Tibial nerve (tissue), 4 donors: ENCODE results near the gene MBOAT2. TPM values are rescaled to one million over a fixed set of nuclear protein-coding genes. Genes with fewer than 3 reads are reported as not detected.

Source experiments
- DNase-seq, 2 donors: peaks; one replicate each; pipeline ENCODE4 v3.0.0-alpha.2; 2019; ENCODE audit warnings: low spot score in 2 of 2
- H3K27ac ChIP-seq, 4 donors: fragments of 200-600 bp; sonication (generic) in 3 of 4; one replicate each; pipeline ENCODE4 v1.5.1; 2017 to 2019; ENCODE audit warnings: mild to moderate bottlenecking in 1 of 4
- H3K27me3 ChIP-seq, 2 donors: fragments of 200-600 bp; sonication (generic) in 1 of 2; one replicate each; pipeline versions ENCODE4 v1.5.1 to v1.6.0; 2017 to 2019
- H3K36me3 ChIP-seq, 3 donors: fragments of 200-600 bp; sonication (generic); one replicate each; pipeline ENCODE4 v1.5.1; 2018 to 2019
- H3K4me1 ChIP-seq, 4 donors: fragments of 200-600 bp; sonication (generic) in 3 of 4; one replicate each; pipeline ENCODE4 v1.5.1; 2017 to 2019
- H3K4me3 ChIP-seq, 4 donors: fragments of 200-600 bp; sonication (generic) in 3 of 4; one replicate each; pipeline ENCODE4 v1.5.1; 2017 to 2019; ENCODE audit warnings: mild to moderate bottlenecking in 1 of 4, moderate library complexity in 1 of 4
- H3K9me3 ChIP-seq, 4 donors: fragments of 200-600 bp; sonication (generic) in 3 of 4; one replicate each; pipeline ENCODE4 v1.5.1; 2017 to 2019
- EP300 ChIP-seq, 2 donors: sonication (generic); formaldehyde crosslinking; IDR thresholded peaks; one replicate each; pipeline ENCODE4 v1.6.1; 2017; ENCODE audit warnings: antibody characterized with exemption in 2 of 2, mild to moderate bottlenecking in 1 of 2
- POLR2A ChIP-seq, 2 donors: fragments of 450-650 bp; IDR thresholded peaks; one replicate each; pipeline ENCODE4 v1.6.1; 2017; ENCODE audit warnings: antibody characterized with exemption in 2 of 2, mild to moderate bottlenecking in 2 of 2, moderate library complexity in 2 of 2
- WGBS, 2 donors: methylation state at CpG; one replicate each; pipeline ENCODE4 v1.1.5; 2018; 5-methylcytosine and 5-hydroxymethylcytosine counted together
- total RNA-seq, 4 donors: library from RNA; depleted of rRNA; stranded (reverse); fragments of >200 nt; gene quantifications; one replicate each; pipeline ENCODE4 v1.1.0, GENCODE V29; 2016
- TF ChIP-seq, protein P1 (sequence below), 5 experiments: fragments of 200-600 bp in 3 of 5; fragments of 450-650 bp in 2 of 5; sonication (generic) in 3 of 5; IDR thresholded peaks; one replicate each; pipeline ENCODE4 v1.5.1; 2016 to 2019; ENCODE audit warnings: antibody characterized with exemption in 5 of 5, mild to moderate bottlenecking in 3 of 5, moderate library complexity in 2 of 5

The MBOAT2 gene
- total RNA-seq, 4 donors from 2014 or later, result 23.7 to 56.2 (median 45.5) TPM

DNA sequence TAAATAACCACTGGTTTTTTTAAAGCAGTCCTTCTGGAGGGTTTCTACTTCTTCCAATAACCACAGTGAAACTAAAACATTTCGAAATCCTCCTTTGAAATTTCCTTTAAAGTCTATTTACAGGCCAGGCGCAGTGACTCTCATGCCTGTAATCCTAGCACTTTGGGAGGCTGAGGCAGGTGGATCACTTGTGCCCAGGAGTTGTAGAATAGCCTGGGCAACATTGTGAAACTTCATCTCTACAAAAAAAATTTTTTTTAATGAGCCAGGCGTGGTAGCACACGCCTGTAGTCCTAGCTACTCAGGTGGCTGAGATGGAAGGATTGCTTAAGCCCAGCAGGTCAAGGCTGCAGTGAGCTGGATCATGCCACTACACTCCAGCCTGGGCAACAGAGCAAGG, 181.3 kb downstream of the MBOAT2 start:
- H3K4me3 ChIP-seq, result no peak overlapping the region
- H3K36me3 ChIP-seq, result peaks cover 0 to 47% (median 0%) of the 10 kb centered on the region in 3 donors
- H3K4me1 ChIP-seq, result peaks cover 0 to 21% (median 8%) of the 10 kb centered on the region in 4 donors
- TF ChIP-seq EP300 (IDR thresholded peaks at IDR 0.05), result no peak
- TF ChIP-seq, protein P1, sequence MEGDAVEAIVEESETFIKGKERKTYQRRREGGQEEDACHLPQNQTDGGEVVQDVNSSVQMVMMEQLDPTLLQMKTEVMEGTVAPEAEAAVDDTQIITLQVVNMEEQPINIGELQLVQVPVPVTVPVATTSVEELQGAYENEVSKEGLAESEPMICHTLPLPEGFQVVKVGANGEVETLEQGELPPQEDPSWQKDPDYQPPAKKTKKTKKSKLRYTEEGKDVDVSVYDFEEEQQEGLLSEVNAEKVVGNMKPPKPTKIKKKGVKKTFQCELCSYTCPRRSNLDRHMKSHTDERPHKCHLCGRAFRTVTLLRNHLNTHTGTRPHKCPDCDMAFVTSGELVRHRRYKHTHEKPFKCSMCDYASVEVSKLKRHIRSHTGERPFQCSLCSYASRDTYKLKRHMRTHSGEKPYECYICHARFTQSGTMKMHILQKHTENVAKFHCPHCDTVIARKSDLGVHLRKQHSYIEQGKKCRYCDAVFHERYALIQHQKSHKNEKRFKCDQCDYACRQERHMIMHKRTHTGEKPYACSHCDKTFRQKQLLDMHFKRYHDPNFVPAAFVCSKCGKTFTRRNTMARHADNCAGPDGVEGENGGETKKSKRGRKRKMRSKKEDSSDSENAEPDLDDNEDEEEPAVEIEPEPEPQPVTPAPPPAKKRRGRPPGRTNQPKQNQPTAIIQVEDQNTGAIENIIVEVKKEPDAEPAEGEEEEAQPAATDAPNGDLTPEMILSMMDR (IDR thresholded peaks at IDR 0.05), result no peak
- TF ChIP-seq POLR2A (IDR thresholded peaks at IDR 0.05), result no peak
- no peaks in the 10 kb centered on the region for H3K27me3 ChIP-seq
- H3K27ac ChIP-seq, result peak overlapping the region in 2 of 4 donors; percentile 36 to 55
- H3K9me3 ChIP-seq, result no peaks in the 10 kb centered on the region
- WGBS, 2 donors, result 77 to 78% methylated on average over 4 of the region's 4 CpGs
- no peak for DNase-seq

DNA sequence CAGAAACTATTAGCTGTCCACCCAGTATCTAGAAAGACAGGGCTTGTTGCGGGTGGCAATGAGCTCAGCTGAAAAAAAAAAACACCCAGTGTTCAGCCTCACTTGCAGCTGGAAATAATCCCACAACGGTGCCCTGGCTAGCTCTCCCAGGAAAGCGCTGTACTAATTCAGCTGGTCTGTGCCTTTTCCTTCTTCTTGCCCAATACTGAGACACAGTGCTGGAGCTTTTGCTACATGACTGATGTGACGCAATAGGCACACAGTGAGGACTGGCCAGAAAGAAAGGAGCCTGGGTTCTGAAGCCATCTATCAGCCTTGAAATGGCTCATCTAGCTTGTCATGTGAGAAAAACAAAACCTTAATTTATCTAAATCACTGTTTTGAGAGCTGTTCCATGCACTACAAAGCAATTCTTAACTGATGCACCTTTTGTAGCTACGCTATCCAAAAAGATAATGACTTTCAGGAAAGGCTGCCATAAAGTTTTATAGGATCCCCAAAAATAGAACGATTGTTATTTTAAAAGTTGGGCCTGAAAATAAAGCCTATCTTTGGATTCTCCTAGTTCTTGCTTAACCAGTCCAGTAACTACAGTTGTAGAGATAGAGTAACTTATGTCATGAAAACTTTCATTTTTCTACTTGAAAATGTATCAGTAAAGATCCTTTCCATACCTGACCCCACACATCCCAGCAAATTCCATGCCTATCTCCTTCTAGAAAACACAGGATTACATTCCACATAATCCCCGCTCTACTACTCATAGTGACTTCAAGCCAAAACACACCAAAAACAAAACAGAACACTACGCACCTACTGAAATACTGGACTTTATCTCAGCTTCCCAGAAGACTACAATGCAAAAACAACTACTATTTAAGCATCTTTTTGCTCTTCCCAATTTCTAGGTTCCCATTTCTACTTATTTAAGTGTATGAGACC, 181.9 kb downstream of the MBOAT2 start:
- WGBS, 2 donors, result 56 to 69% methylated on average over 8 of the region's 8 CpGs
- no peaks in the 10 kb centered on the region for H3K27me3 ChIP-seq
- H3K36me3 ChIP-seq, result peaks cover 0 to 52% (median 0%) of the 10 kb centered on the region in 3 donors
- TF ChIP-seq EP300 (IDR thresholded peaks at IDR 0.05) (peak in 1 of 2 donors; percentile 81), POLR2A (IDR thresholded peaks at IDR 0.05) (no peak)
- DNase-seq, result peak; percentile 38 to 52
- peak overlapping the region in 2 of 4 donors; percentile 36 to 55 for H3K27ac ChIP-seq
- peaks cover 0 to 21% (median 8%) of the 10 kb centered on the region in 4 donors for H3K4me1 ChIP-seq
- H3K4me3 ChIP-seq, result no peak overlapping the region
- no peaks in the 10 kb centered on the region for H3K9me3 ChIP-seq

DNA sequence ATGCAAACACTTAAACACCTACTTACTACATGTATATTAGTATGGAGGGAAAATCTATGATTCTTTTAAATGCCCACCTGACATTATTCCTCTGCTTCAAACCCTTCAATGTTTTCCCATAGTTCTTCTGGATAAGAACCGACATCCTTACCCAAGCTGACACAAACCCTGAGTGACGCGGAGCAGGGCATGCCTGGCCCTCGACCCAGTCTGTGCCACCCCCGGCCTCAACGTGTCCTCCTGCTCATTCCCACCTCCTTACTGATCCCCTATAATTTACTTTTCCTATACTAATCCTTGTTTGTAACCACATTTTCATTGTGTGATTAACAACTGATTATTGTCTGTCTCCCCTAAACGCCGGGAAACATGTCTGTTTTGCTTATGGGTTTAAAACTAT, 183.5 kb downstream of the MBOAT2 start:
- WGBS, 2 donors, result 89 to 92% methylated on average over 8 of the region's 8 CpGs
- no peak overlapping the region for H3K4me3 ChIP-seq
- H3K27ac ChIP-seq, result no peak overlapping the region
- DNase-seq, result no peak
- H3K4me1 ChIP-seq, result peaks cover 0 to 21% (median 8%) of the 10 kb centered on the region in 4 donors
- H3K36me3 ChIP-seq, result peaks cover 0 to 51% (median 0%) of the 10 kb centered on the region in 3 donors
- H3K9me3 ChIP-seq, result no peaks in the 10 kb centered on the region
- TF ChIP-seq POLR2A (IDR thresholded peaks at IDR 0.05), result no peak
- TF ChIP-seq, protein P1 (IDR thresholded peaks at IDR 0.05), result no peak
- no peak for TF ChIP-seq EP300 (IDR thresholded peaks at IDR 0.05)
- H3K27me3 ChIP-seq, result no peaks in the 10 kb centered on the region

DNA sequence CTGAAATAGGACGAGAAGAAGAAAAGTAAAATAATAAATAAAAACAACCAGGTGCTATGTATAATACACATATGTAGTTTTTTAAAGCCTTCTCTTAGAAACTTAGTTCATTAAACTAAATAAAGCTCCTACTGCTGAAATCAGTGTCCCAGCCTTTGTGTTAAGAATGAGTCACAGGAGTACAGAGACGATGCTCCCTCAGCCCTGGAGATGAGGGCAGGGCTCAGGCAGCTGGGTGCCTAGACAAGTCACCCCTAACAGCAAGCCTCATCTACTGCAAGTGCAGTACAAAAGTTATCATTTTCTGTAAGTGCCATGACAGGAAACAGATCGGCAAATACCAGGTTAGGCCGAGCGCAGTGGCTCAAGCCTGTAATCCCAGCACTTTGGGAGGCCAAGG, 184.3 kb downstream of the MBOAT2 start:
- Histone ChIP-seq H3K4me3 (no peak overlapping the region), H3K9me3 (no peaks in the 10 kb centered on the region), H3K4me1 (peaks cover 0 to 21% (median 8%) of the 10 kb centered on the region in 4 donors), H3K27me3 (no peaks in the 10 kb centered on the region), H3K27ac (no peak overlapping the region), H3K36me3 (peaks cover 0 to 46% (median 0%) of the 10 kb centered on the region in 3 donors)
- WGBS, 2 donors, result 84% methylated on average over 5 of the region's 5 CpGs
- DNase-seq, result no peak
- no peak for TF ChIP-seq POLR2A (IDR thresholded peaks at IDR 0.05)
- TF ChIP-seq, protein P1 (IDR thresholded peaks at IDR 0.05), result no peak

DNA sequence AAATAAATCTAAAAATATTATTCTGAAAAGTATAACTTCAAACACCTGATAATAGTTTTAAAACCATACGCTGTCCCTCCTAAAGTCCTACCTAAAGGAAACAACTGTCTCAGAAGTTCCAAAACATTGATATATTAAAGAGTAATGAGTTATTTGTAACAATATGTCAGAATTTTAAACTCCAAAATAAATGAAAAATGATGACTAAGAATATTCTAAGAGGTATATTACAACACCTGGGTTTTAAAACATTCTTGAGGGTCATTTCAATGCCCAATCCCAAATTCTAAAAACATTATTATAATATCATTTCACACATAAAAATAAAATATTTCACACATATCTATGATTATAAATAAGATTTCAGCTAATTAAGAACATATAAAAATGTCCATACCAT, 186.3 kb downstream of the MBOAT2 start:
- no peaks in the 10 kb centered on the region for H3K9me3 ChIP-seq
- H3K4me3 ChIP-seq, result no peak overlapping the region
- 95 to 100% methylated on average over 1 of the region's 1 CpG for WGBS, 2 donors
- H3K4me1 ChIP-seq, result peaks cover 0 to 17% (median 4%) of the 10 kb centered on the region in 4 donors
- no peak overlapping the region for H3K27ac ChIP-seq
- TF ChIP-seq EP300 (IDR thresholded peaks at IDR 0.05), result no peak
- TF ChIP-seq POLR2A (IDR thresholded peaks at IDR 0.05), result no peak
- TF ChIP-seq, protein P1 (IDR thresholded peaks at IDR 0.05), result no peak
- H3K36me3 ChIP-seq, result peaks cover 0 to 52% (median 0%) of the 10 kb centered on the region in 3 donors
- H3K27me3 ChIP-seq, result no peaks in the 10 kb centered on the region
- DNase-seq, result no peak
